ENCODE data around the gene MYL5.

Gene MYL5

DNA sequence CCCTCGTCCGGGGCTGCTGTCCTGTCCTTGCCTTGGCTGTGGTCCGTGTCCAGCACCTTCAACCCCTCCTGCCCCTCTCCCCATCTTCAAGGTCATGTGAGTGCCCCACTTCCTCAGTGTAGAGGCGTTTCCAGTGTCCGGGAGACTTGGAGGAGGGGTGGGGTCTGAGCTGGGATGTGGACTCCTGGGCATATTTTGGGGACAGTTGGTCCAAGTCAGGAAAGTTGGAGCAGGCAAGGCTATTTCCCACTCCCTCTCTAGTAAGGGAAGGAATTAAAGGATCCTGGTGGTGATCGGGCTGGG, 34.2 kb downstream of the MYL5 start:
- no peak for DNase-seq

DNA sequence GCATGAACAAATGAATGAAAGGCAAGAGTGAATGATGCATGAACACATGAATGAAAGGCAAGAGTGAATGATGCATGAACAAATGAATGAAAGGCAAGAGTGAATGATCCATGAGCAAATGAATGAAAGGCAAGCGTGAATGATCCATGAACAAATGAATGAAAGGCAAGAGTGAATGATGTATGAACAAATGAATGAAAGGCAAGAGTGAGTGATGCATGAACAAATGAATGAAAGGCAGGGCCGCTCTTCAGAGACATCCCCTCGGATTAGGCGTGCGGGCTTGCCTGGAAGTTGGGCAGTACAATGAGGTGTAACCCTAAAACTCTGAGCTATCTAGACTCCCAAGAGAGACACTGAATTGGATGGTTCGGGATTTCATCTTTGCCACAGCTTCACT, 35.0 kb downstream of the MYL5 start:
- DNase-seq, result no peak

DNA sequence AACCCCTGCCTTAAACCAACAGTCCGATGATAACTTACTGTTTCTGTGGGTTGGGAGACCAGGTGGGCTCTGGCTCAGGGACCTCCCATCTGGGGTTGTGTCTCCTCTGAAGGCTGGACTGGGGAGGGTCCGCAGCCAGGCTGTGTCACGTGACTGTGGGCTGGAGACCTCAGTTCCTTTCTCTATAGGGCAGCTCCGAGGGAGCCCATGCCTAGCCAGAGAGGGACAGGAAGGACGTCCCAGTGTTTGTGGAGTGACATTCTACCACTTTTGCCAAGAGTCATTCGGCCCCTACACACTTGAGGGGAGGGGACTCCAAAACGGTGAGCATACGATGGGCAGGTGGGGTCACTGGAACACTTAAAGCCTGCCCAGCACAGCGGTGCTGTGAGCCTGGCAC, 35.8 kb downstream of the MYL5 start:
- no peak for DNase-seq

DNA sequence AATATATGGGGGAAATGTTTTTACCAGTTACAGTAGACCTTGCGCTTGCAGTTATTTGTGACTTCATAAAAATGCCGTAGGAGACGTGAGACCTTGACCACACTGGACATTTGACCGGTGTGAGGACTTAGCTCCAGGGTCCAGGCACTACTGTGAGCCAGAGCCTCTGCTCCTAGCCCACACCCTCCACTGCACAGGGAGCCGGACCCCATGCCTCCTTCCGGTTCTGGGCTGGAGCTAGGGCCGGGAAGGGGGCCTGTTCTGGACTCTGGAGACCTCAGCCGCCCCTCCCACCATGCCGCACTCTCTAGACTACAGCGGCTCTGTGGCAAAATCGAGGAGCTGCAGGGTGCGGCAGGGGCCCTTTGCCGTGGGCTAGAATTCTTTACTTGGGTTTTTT, 36.6 kb downstream of the MYL5 start:
- no peak for DNase-seq

DNA sequence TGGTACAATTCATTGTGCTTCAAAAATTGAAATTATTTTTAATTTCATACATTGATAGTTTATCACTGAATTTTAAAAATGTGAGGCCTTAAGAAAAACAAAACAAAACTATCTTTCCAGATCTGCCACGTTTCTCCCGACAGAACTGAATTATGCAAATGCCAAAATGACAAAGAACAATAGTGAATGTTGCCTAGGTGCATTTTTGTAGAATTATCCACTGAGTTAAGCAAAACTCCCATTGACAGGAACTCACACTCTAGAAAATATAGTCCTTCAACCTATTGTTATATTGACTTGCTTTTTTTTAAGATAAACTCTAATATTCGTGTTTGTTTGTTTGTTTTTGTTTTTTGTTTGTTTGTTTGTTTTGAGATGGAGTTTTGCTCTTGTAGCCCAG, 37.8 kb downstream of the MYL5 start:
- DNase-seq, result no peak

DNA sequence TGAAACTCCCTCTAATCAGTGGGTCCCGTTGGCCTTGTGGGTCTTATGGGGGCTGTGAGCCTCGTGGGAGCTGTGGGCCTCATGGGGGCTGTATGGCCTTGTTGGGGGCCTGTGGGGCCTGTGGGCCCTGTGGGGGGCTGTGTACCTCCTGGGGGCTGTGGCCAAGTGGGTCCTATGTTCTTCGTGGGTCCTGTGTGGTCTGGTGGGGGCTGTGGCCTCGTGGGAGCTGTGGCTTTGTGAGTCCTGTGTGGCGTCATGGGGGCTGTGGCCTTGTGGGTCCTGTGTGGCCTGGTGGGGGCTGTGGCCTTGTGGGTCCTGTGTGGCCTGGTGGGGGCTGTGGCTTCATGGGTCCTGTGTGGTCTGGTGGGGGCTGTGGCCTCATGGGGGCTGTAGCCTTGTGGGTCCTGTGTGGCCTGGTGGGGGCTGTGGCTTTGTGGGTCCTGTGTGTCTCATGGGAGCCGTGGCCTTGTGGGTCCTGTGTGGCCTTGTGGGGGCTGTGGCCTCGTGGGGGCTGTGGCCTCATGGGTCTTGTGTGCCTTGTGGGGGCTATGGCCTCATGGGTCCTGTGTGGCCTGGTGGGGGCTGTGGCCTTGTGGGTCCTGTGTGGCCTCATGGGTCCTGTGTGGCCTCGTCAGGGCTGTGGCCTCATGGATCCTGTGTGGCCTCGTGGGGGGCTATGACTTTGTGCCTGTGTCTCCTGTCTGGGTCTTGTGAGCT, 38.7 kb downstream of the MYL5 start:
- no peak for DNase-seq

DNA sequence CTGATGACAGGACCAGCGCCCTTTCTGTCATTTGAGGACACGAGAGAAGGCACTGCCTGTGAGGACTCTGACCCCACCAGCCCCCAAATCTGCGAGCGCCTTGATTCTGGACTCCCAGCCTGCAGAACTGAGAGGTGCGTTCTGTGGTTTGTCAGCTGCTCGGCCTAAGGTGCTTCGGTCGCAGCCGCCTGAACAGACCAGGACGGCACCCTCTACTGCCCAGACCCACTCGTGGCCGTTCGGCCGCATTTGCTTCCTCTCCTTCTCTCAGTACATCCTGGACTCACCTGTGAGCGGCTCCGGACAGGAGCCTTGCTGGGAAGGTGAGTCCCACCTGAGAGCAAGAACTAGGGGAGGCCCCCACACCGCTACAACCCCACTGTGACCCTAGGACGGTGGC, 39.7 kb downstream of the MYL5 start:
- DNase-seq, result no peak

DNA sequence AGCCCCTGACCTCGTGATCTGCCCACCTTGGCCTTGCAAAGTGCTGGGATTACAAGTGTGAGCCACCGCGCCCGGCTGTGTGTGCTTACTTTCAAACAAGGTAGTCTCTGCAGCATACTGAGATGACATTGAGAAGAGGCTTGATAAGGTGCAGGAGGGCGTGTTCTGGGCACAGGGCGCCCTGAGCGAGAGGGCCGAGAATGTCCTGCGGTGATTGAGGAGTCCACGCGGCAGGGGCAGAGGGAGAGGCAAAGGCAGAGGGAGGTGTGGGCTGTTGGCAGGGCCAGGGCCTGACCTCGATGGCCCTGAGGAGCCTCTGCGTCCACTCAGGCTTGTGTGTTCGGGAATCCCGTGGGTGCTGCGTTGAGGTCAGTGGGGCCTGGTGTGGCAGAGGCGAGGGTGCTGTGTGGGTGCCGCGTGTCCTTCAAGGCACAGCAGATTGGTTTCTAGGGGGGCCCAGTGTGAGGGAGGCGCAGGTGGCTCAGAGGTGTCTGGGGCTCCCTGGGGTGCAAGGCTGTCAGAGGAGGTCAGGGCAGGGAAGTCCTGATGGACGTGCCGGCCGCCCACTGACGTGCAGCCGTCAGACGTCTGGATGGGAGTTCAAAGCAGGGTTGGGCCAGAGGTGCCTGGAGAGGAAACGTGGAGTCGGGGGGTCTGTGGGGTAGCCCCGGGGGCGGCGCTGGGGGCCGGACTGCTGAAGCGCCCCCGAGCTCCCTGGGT, 43.4 kb downstream of the MYL5 start:
- no peak for DNase-seq

DNA sequence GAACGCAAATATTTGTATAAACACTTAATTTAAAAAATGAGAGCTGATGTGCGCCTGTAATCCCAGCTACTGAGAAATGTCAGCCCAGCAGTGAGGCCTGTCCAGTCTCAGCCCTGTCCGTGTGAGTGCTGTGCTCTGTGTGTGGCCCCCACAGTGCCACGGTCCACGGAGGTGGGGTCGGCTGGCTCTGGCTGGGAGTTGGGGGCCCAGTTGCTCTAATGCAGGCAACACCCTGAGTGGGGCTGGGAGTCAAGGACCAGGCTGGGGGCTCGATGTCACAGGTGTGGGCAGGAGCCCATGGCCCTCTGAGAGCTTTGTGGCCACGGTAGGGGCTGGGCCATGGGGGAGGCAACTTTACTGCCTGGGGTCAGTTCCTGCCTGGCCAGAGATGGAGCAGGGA, 44.1 kb downstream of the MYL5 start:
- DNase-seq, result no peak

DNA sequence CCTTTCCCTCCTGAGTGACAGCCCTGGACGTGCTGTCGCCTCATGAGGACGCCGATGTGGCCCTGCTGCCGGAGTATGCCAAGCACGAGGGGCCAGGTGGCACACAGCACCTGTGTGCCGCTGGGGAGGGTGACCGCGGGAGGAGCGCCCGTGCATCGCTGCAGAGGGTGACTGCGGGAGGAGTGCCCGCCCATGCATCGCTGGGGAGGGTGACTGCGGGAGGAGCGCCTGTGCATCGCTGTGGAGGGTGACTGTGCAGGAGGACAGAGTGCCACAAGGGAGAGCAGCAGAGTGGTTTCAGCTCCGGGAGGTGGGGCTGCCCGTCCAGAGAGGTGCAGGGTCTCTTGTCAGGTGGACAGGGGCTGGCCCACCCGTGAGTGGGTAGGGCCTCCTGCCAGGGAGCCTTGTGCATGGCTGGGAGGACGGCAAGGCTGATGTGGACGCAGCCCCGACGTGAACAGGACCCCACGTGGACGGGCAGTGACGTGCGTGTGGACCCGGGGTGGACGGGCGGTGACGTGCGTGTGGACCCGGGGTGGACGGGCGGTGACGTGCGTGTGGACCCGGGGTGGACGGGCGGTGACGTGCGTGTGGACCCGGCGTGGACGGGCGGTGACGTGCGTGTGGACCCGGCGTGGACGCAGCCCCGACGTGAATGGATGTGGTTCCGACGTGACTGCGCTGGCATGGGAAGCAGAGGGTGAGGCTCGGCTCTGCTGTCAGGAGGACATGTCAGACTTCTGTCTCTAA, 45.9 kb downstream of the MYL5 start:
- DNase-seq, result no peak

DNA sequence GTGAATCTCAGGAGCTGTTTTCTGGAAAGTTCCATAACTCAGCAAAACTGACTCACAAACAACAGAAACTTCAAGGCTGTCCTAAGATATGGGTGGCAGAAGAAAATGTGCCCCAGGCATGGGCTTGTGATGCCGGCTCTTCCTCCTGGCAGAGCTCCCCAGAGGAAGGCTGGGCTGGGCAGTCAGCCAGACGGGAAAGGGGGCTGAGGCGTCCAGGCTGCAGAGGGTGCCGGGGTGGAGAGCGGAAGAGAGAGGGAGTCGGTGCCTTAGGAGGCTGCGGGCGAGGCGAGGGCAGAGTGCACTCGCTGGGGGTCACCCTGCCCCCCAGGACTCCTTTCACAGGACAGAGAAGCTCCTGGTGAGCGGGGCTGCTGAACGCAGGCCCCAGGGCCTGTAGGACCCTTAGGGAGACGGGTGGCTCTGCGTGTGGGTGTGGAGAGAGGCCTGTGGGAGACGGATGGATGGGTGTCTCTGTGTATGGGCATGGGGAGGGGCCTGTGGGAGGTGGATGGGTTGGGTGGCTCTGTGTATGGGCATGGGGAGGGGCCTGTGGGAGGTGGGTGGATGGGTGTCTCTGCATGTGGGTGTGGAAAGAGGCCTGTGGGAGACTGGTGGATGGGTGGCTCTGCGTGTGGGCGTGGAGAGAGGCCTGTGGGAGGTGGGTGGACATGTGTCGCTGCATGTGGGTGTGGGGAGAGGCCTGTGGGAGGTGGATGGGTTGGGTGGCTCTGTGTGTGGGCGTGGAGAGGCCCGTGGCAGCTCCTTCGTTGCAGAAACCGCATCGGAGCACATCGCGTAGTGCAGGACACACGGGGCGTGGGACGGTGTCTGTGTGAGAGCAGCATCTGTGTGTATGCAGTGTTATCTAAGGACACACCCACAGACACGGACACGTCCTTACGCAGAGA, 47.2 kb downstream of the MYL5 start:
- peak; percentile 42 for DNase-seq

DNA sequence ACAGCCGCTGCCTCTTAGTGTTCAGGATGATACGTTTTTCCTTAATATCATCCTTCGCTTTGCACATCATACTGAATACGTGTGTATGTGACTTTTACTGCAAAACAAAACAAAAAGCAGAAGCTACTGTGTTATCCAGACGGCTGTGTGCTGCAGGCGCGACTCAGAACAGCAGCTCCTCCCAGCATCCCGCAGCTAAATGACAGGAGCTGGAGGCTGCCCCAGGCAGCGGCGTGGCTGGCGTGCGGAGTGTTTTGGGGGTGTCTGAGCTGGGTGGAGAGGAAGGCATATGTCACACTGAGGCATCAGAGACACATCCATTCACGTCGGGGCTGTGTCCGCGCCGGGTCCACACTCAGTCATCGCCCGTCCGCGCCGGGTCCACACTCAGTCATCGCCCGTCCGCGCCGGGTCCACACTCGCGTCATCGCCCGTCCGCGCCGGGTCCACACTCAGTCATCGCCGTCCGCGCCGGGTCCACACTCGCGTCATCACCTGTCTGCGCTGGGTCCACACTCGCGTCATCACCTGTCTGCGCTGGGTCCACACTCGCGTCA, 47.9 kb downstream of the MYL5 start:
- DNase-seq, result no peak

DNA sequence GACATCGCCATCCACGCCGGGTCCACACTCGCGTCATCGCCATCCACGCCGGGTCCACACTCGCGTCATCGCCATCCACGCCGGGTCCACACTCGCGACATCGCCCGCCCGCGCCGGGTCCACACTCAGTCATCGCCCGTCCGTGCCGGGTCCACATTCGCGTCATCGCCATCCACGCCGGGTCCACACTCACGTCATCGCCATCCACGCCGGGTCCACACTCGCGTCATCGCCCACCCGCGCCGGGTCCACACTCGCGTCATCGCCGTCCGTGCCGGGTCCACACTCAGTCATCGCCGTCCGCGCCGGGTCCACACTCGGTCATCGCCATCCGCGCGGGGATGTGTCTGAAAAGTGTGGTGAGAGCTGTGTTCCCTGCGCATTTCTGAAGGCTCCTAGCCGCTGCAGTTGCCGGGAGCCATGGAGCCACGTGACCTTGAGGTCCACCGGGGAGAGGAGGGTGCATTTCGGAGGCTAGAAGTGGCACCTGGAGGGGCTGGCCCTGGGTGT, 48.6 kb downstream of the MYL5 start:
- no peak for DNase-seq

DNA sequence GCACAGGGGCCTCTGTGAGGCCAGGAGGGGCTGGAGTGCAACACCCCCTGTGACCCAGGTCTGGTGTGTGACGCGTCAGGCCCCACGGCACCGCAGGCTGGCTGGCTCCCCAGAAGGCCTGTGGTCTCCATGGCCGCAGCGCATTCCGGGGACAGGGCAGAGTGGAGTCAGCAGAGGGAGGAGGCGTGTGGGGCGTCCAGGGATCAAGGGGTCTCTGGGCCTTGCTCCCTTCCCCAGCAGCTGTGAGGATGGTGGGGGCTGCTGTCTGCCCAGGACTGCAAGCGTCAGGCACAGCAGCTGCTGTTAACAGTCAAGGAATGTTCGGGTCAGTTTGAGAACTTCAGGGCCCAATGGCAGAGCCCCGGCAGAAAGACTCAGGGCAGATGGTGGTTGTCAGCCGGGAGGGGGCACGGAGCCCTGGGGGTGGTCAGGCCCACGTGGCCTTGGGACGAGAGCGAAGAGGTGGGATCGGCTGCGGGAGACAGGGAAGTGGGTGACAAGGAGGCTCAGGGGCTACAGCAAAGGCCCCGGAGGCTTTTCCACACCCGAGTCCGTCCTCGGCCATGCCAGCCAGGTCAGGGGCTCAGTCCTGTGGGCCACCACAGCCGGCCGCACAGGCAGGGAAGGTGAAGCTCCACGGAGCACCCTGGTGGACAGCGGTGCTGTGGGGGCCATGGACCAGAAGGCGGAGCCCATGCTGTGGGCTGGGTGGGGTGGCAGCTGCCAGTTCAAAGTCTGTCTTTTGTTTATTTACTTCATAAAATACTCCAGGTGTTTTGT, 49.6 kb downstream of the MYL5 start:
- no peak for DNase-seq

DNA sequence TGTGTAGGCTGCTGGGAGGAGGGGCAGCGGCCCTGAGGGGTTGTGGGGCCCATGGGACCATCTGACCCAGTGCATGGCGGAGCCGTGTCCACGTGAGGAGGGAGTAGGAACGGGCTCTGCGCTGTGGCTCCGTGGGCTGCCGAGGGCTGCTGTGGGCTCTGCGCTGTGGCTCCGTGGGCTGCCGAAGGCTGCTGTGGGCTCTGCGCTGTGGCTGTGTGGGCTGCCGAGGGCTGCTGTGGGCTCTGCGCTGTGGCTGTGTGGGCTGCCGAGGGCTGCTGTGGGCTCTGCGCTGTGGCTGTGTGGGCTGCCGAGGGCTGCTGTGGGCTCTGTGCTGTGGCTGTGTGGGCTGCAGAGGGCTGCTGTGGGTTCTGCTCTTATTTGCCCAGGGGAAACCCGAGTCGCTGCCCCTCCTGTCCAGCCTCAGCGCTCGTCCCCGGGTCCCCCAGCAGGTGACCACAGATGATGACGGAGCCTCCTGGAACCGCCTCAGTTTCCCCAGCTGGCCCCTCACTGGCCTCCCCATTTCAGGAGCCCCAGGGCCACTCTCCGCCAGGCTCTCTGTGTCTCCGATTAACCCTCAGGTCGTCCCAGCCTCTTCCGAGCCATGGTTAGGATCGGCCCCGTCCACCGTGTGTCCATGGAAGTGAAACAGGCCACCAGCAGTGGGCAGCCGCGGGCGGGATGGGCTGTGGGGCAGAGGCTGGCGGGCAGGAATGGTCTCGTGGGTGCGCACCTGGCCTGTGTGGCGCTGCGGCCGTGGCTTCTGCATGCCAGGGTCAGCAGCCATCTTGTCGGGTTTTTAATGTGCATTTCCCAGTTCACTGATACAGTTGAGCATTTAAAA, 51.3 kb downstream of the MYL5 start:
- DNase-seq, result no peak

DNA sequence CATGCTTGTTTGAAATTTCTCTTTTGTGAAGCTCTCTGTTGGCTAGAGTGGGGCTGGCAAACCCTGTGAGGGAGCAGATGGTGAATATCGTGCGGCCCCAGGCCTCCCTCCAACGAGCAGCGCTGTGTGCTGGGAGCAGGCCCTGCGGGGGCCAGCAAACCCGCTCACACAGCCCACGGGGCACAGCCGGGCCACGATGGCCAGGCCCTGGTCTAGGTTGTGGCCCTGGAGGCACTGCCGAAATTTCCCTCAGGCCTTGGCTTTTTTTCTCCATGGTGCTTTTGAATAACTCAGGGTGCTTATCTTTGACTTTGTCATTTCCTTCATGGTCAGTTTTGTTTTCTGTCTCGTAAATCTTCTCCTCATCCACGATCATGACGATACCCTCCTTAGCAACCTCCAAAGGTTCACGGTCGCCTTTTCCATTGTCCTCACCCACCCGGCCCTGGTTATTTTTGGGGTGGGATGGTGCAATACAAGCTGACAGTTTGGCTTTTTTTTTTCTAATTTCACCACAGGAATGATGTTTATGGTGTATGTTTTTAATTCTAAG, 52.0 kb downstream of the MYL5 start:
- peak; percentile 12 for DNase-seq

DNA sequence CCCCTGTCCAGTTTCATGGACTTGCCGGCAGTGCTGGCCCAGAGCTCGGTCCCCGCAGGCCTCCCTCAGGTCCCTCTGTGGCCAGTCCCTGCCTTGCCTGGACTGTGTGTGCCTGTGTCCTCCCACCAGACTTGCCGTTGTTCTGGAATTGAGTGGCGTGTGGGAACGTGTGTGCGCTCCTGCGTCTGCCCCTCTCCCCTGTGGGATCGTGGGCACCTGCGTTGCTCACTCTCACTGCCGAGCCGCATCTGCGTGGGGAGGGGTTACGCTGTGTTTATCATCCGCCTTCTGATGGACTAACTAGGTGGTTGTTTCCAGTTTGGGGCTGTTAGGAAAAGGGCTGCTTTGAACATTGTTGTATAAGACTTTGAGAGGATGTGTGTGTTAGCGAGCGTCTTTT, 52.5 kb downstream of the MYL5 start:
- DNase-seq, result no peak

DNA sequence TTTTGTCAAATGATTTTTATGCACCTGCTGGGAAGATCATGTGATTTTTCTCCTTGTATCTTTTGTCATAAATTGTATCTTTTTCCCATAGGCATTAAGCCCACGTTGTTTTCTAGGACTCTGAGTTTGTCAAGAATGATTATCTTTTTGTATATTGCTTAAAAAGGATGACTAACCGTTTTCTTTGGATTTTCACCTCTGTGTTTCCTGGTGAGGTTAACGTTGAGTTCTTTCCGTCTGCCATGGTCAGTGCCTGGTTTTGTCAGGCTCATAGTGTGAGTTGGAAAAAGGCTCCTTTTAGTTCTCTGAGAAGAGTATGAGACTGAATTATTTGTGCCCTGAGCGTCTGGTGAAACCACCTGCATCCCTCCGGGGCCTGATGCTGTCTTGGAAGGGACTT, 53.2 kb downstream of the MYL5 start:
- DNase-seq, result no peak

DNA sequence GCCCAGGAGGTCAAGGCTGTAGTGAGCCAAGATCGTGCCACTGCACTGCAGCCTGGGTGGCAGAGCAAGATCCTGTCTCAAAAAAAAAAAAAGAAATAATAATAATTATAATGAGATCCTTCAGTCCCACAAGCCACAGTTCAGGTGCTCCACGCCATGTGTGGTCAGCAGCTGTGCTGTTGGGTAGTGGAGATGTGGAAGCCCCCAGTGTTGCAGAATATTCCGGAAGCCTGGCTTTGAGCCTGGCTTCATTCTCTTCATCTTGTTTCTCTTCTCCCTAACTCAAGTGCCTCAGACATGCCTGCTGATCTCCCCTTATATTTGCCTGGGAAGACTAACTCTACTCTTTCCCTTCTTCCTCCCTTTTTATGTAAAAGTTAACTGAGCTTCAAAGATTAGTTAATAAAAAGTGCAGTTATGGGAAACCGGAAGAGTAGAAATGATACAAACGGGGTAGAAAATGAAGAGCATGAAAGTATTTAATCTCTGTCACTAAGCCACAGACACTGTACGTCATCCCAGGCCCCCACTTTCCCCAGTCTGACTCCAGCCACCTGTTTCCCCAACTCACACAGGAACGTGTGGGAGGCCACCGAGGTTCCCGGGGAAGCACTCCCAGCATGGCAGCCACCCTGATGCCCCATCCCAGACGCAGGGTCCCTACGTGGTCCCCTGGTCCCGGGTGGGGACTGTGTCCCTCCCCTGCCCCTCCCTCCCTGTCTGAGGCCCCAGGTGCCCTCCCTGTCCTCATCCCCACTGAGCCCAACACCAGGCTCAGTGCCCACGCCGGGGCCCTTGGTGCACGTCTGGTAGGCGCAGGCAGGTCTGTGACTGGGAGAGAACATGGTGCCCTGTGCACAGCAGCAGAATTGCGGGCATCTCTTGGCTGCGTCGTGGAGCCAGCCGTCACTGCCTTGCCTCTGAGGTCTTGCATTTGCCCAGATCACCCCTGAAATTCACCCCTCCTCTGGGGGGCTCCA, 55.3 kb downstream of the MYL5 start:
- DNase-seq, result no peak

Measured in hematopoietic multipotent progenitor cell treated with erythropoietin and hydrocortisone succinate and interleukin-3 and kit ligand, for 8 days (in vitro differentiated cells).